ENCODE data around the gene ZMIZ1. TPM values are rescaled to one million over a fixed set of nuclear protein-coding genes. Genes with fewer than 3 reads are reported as not detected.

Gene ZMIZ1
- polyA plus RNA-seq, 2 donors: 29.2 to 29.7 TPM

DNA sequence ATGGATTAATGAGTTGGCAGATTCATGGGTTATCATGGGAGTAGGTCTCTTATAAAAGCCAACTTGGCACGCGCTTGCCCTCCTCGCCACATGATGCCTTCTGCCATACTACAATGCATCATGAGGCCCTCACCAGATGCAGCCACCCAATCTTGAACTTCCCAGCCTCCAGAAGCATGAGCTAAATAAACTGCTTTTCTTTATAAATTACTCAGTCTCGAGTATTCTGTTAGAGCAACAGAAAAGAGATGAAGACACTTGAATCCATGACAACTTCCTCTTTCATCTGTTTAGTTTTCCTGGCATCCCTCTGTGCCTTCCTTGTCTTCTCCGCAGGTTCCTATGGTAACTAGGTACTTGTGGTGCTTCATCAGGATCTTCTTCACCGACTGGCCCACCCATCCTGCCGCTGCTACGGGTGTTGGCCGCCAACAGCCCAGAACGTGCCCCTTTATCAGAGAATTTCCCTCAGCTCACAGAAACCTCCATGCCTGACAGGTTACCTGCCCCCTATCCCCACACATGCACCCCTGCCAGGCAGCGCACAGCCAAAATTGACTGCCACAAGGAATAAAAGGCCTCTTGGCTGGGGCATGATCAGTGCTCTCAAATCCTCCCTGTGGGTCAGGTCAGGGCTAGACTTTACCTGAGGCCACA is 250.5 kb downstream of the ZMIZ1 start:
- Histone ChIP-seq H3K4me1 (ENCODE audit: control insufficient read depth in 2 of 2, insufficient read depth in 2 of 2, low read length in 1 of 2) (peaks cover 0 to 16% of the 10 kb centered on the region in 2 donors), H3K4me3 (ENCODE audit: low read depth in 1 of 2, low read length in 2 of 2) (no peak overlapping the region), H3K9me3 (ENCODE audit: control insufficient read depth in 2 of 2, insufficient read depth in 1 of 2, low read depth in 1 of 2, low read length in 1 of 2) (no peaks in the 10 kb centered on the region), H3K27me3 (ENCODE audit: control insufficient read depth in 1 of 2, insufficient read depth in 2 of 2, low read length in 2 of 2) (no peaks in the 10 kb centered on the region), H3K27ac (ENCODE audit: low read depth in 2 of 2, low read length in 1 of 2) (no peak overlapping the region), H3K36me3 (ENCODE audit: control insufficient read depth in 2 of 2, insufficient read depth in 2 of 2, low read length in 1 of 2) (peaks cover 0 to 6% of the 10 kb centered on the region in 2 donors)
- WGBS, 2 donors: 83 to 90% methylated on average over 11 of the region's 11 CpGs

- Histone ChIP-seq H3K27ac (ENCODE audit: low read depth in 2 of 2, low read length in 1 of 2) (no peak overlapping the region), H3K27me3 (ENCODE audit: control insufficient read depth in 1 of 2, insufficient read depth in 2 of 2, low read length in 2 of 2) (no peaks in the 10 kb centered on the region), H3K36me3 (ENCODE audit: control insufficient read depth in 2 of 2, insufficient read depth in 2 of 2, low read length in 1 of 2) (no peaks in the 10 kb centered on the region), H3K9me3 (ENCODE audit: control insufficient read depth in 2 of 2, insufficient read depth in 1 of 2, low read depth in 1 of 2, low read length in 1 of 2) (no peaks in the 10 kb centered on the region), H3K4me1 (ENCODE audit: control insufficient read depth in 2 of 2, insufficient read depth in 2 of 2, low read length in 1 of 2) (peaks cover 0 to 16% of the 10 kb centered on the region in 2 donors), H3K4me3 (ENCODE audit: low read depth in 1 of 2, low read length in 2 of 2) (no peak overlapping the region)
- WGBS, 2 donors: 97 to 98% methylated on average over 2 of the region's 2 CpGs
Measured at GRCh38 chr10:79320316-79320715, 251.6 kb downstream of the ZMIZ1 start.

- Histone ChIP-seq H3K9me3 (ENCODE audit: control insufficient read depth in 2 of 2, insufficient read depth in 1 of 2, low read depth in 1 of 2, low read length in 1 of 2) (no peaks in the 10 kb centered on the region), H3K4me1 (ENCODE audit: control insufficient read depth in 2 of 2, insufficient read depth in 2 of 2, low read length in 1 of 2) (peaks cover 0 to 16% of the 10 kb centered on the region in 2 donors), H3K27me3 (ENCODE audit: control insufficient read depth in 1 of 2, insufficient read depth in 2 of 2, low read length in 2 of 2) (no peaks in the 10 kb centered on the region), H3K36me3 (ENCODE audit: control insufficient read depth in 2 of 2, insufficient read depth in 2 of 2, low read length in 1 of 2) (no peaks in the 10 kb centered on the region), H3K27ac (ENCODE audit: low read depth in 2 of 2, low read length in 1 of 2) (no peak overlapping the region), H3K4me3 (ENCODE audit: low read depth in 1 of 2, low read length in 2 of 2) (no peak overlapping the region)
- 83 to 87% methylated on average over 7 of the region's 7 CpGs for WGBS, 2 donors
Measured at GRCh38 chr10:79320820-79321493, 252.2 kb downstream of the ZMIZ1 start.

DNA sequence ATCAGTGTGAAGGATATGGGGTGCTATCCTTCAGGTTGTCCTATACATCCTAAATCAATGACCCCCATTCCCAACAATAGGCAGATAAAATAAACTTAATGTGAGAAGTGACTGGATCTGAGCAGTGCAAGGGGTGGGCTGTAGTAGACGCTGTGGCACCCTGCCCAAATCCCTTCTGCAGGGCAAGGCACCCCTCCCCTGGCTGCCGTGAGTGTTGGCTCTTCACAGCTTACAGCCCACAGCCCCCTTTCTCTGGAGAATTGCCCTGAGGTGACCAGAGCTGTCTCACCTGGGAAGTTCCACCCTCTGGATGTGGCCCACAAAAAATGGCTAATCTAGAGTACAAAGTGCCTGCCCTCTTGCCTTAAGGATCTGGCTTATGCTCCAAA is 252.7 kb downstream of the ZMIZ1 start:
- WGBS, 2 donors: 77 to 78% methylated on average over 2 of the region's 2 CpGs
- peaks cover 0 to 16% of the 10 kb centered on the region in 2 donors for H3K4me1 ChIP-seq (ENCODE audit: control insufficient read depth in 2 of 2, insufficient read depth in 2 of 2, low read length in 1 of 2)

DNA sequence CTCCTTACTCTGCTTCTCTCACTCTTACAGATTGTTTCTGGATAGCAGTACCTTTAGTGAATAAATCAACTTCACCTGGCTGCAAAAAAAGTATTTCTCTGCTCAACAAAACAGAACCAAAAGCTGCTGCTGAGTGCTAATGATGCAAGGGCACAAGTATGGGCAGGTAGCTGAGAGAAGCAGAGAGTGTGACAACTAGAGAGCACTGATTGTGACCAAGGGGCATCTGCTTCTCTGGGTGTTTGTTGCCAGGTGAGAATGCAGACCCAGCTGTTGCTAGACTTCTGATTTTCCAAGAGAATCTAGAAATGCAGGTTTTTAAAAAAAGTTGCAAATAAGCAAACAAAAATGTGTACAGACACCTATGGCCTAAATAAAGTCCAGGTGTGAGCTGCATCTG is 253.2 kb downstream of the ZMIZ1 start:
- no peaks in the 10 kb centered on the region for H3K27me3 ChIP-seq (ENCODE audit: control insufficient read depth in 1 of 2, insufficient read depth in 2 of 2, low read length in 2 of 2)
- H3K4me3 ChIP-seq (ENCODE audit: low read depth in 1 of 2, low read length in 2 of 2): no peak overlapping the region
- H3K4me1 ChIP-seq (ENCODE audit: control insufficient read depth in 2 of 2, insufficient read depth in 2 of 2, low read length in 1 of 2): peaks cover 0 to 15% of the 10 kb centered on the region in 2 donors
- H3K9me3 ChIP-seq (ENCODE audit: control insufficient read depth in 2 of 2, insufficient read depth in 1 of 2, low read depth in 1 of 2, low read length in 1 of 2): no peaks in the 10 kb centered on the region
- H3K27ac ChIP-seq (ENCODE audit: low read depth in 2 of 2, low read length in 1 of 2): no peak overlapping the region
- H3K36me3 ChIP-seq (ENCODE audit: control insufficient read depth in 2 of 2, insufficient read depth in 2 of 2, low read length in 1 of 2): no peaks in the 10 kb centered on the region

More for the DNA sequence above, 252.7 kb downstream of the ZMIZ1 start:
- Histone ChIP-seq H3K27ac (ENCODE audit: low read depth in 2 of 2, low read length in 1 of 2) (no peak overlapping the region), H3K4me3 (ENCODE audit: low read depth in 1 of 2, low read length in 2 of 2) (no peak overlapping the region), H3K27me3 (ENCODE audit: control insufficient read depth in 1 of 2, insufficient read depth in 2 of 2, low read length in 2 of 2) (no peaks in the 10 kb centered on the region), H3K36me3 (ENCODE audit: control insufficient read depth in 2 of 2, insufficient read depth in 2 of 2, low read length in 1 of 2) (no peaks in the 10 kb centered on the region), H3K9me3 (ENCODE audit: control insufficient read depth in 2 of 2, insufficient read depth in 1 of 2, low read depth in 1 of 2, low read length in 1 of 2) (no peaks in the 10 kb centered on the region)

GRCh38 chr10:79322616-79323543 is 254.1 kb downstream of the ZMIZ1 start:
- no peaks in the 10 kb centered on the region for H3K9me3 ChIP-seq (ENCODE audit: control insufficient read depth in 2 of 2, insufficient read depth in 1 of 2, low read depth in 1 of 2, low read length in 1 of 2)
- H3K36me3 ChIP-seq (ENCODE audit: control insufficient read depth in 2 of 2, insufficient read depth in 2 of 2, low read length in 1 of 2): no peaks in the 10 kb centered on the region
- H3K27me3 ChIP-seq (ENCODE audit: control insufficient read depth in 1 of 2, insufficient read depth in 2 of 2, low read length in 2 of 2): no peaks in the 10 kb centered on the region
- H3K27ac ChIP-seq (ENCODE audit: low read depth in 2 of 2, low read length in 1 of 2): peak overlapping the region in 1 of 2 donors; percentile 52
- no peak overlapping the region for H3K4me3 ChIP-seq (ENCODE audit: low read depth in 1 of 2, low read length in 2 of 2)
- 71 to 72% methylated on average over 15 of the region's 15 CpGs for WGBS, 2 donors
- H3K4me1 ChIP-seq (ENCODE audit: control insufficient read depth in 2 of 2, insufficient read depth in 2 of 2, low read length in 1 of 2): peaks cover 0 to 8% of the 10 kb centered on the region in 2 donors

- no peaks in the 10 kb centered on the region for H3K9me3 ChIP-seq (ENCODE audit: control insufficient read depth in 2 of 2, insufficient read depth in 1 of 2, low read depth in 1 of 2, low read length in 1 of 2)
- no peaks in the 10 kb centered on the region for H3K36me3 ChIP-seq (ENCODE audit: control insufficient read depth in 2 of 2, insufficient read depth in 2 of 2, low read length in 1 of 2)
- H3K27ac ChIP-seq (ENCODE audit: low read depth in 2 of 2, low read length in 1 of 2): no peak overlapping the region
- H3K27me3 ChIP-seq (ENCODE audit: control insufficient read depth in 1 of 2, insufficient read depth in 2 of 2, low read length in 2 of 2): no peaks in the 10 kb centered on the region
- peaks cover 0 to 4% of the 10 kb centered on the region in 2 donors for H3K4me1 ChIP-seq (ENCODE audit: control insufficient read depth in 2 of 2, insufficient read depth in 2 of 2, low read length in 1 of 2)
- WGBS, 2 donors: 79 to 87% methylated on average over 1 of the region's 1 CpG
- no peak overlapping the region for H3K4me3 ChIP-seq (ENCODE audit: low read depth in 1 of 2, low read length in 2 of 2)
Measured at GRCh38 chr10:79323602-79324001, 254.8 kb downstream of the ZMIZ1 start.

DNA sequence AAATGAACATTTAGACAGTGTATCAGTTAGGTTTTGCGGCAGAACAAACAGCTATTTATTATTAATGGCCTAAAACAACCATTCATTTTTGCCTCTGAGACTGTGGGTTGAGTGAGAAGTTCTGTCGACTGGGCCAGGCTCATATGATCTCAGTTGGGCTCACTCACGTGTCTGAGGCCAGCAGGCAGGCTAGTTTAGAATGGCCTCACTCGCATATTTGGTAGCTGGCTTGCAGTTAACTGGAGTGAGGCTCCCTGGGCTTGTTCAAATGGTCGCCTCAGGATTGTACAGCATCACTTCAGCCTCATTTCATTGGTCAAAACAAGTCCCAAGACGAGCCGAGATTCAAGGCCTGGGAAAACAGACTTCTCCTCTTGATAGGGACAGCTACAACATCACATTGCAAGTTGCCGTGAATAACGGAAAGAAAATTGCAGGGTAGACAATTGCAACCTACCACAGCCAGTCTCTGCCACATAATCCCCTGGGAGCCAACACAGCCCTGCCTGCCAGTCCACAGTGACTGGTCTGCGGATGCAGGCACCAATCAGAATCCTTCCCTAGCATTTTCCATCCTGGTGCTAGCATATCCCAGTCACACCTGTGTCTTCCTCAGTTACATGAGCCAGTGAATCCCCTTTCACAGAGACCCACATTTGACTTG is 255.4 kb downstream of the ZMIZ1 start:
- Histone ChIP-seq H3K4me3 (ENCODE audit: low read depth in 1 of 2, low read length in 2 of 2) (no peak overlapping the region), H3K9me3 (ENCODE audit: control insufficient read depth in 2 of 2, insufficient read depth in 1 of 2, low read depth in 1 of 2, low read length in 1 of 2) (no peaks in the 10 kb centered on the region), H3K27ac (ENCODE audit: low read depth in 2 of 2, low read length in 1 of 2) (no peak overlapping the region), H3K36me3 (ENCODE audit: control insufficient read depth in 2 of 2, insufficient read depth in 2 of 2, low read length in 1 of 2) (no peaks in the 10 kb centered on the region), H3K27me3 (ENCODE audit: control insufficient read depth in 1 of 2, insufficient read depth in 2 of 2, low read length in 2 of 2) (no peaks in the 10 kb centered on the region), H3K4me1 (ENCODE audit: control insufficient read depth in 2 of 2, insufficient read depth in 2 of 2, low read length in 1 of 2) (peaks cover 0 to 10% of the 10 kb centered on the region in 2 donors)
- 88 to 89% methylated on average over 10 of the region's 10 CpGs for WGBS, 2 donors

Measured in esophagus (tissue), 2 donors.